ENCODE measurements around the gene BTF3.

- TF ChIP-seq TEAD4 (IDR thresholded peaks at IDR 0.05): no peak
- no peak for TF ChIP-seq RAD21 (IDR thresholded peaks at IDR 0.05; ENCODE audit: low read depth)
- no peak for TF ChIP-seq CREB1 (IDR thresholded peaks at IDR 0.05; ENCODE audit: low read depth)
- no peak for TF ChIP-seq ZBTB7A (IDR thresholded peaks at IDR 0.05; ENCODE audit: low read depth)
- TF ChIP-seq EP300 (IDR thresholded peaks at IDR 0.05; ENCODE audit: borderline replicate concordance): no peak
- TF ChIP-seq FOXM1 (IDR thresholded peaks at IDR 0.05; ENCODE audit: borderline replicate concordance, low read depth): no peak
- no peak for TF ChIP-seq YY1 (IDR thresholded peaks at IDR 0.05; ENCODE audit: low read depth)
- no peak for TF ChIP-seq NFIC (IDR thresholded peaks at IDR 0.05)
- no peak for TF ChIP-seq MAX (IDR thresholded peaks at IDR 0.05)
- TF ChIP-seq CEBPB (IDR thresholded peaks at IDR 0.05): no peak
- no peak for TF ChIP-seq TCF12 (IDR thresholded peaks at IDR 0.05; ENCODE audit: low read depth)
- TF ChIP-seq REST (IDR thresholded peaks at IDR 0.05; ENCODE audit: low read depth): no peak
These were observed 17.7 kb upstream of the BTF3 start for GRCh38 chr5:73480500-73480899.

Measured in Ishikawa (cell line).